Measurements from ENCODE around the gene KCTD11. TPM values are rescaled to one million over a fixed set of nuclear protein-coding genes. Genes with fewer than 3 reads are reported as not detected.
A peak's percentile ranks its signal among the peaks of the same experiment; 100 is the strongest.

KCTD11 gene
- total RNA-seq, 1 experiment from 2014 or later = 11.0 TPM

DNA sequence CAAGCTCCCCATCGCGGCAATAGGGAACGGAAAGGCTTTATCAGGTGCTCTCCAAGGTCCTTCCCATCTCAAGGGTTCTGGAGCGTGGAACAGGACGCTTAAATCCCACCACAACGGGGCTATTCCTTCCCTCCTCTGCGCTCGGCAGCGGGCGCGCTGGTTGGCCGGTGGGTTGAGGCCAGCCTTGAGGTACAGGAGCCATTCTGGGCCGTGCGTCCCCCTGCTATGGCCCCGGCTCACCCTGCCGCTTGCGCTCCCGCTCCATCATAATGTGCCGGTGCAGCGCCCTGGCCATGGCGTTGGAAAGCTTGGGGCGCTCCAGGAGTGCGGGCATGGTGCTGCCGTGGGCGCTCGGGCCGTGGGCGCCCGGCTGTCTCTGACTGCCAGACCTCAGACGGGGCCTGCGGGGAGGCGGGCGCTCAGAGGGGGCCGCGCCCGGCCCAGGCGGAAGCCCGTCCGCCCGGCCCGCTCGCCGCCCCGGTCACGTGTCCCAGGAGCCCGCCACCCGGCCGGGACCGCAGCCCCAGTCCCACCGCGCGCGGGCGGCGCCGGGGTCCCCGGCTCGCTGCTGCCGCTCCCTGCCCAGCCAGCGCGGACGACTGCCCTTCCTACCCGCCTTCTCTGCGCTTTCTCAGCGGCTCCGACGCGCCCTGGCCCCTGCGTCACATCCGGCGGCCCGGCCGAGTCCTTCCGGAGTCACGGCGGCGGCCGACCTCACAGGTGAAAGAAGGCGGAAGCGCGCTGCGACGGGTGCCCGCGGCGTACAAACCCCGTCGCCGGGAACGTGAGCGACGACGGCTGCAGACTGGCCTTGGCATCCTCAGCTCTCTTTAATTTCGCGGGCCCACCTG, 37.0 kb upstream of the KCTD11 start, which contains the start of gene GPS2:
Gene GPS2 (minus strand): TSS at position 642 of the 851 bp plus-strand sequence. CDS start 308 bp downstream, at position 334.
- H3K4me3 ChIP-seq (ENCODE audit: low read depth in 2 of 2, low read length in 2 of 2) = peak within 1 kb of the TSS; percentile 66 to 75
- no peak for DNase-seq (ENCODE audit: low read depth, low spot score)
- TF ChIP-seq REST (IDR thresholded peaks at IDR 0.05; ENCODE audit: insufficient read depth in 1 of 2, low read depth in 2 of 2, low read length in 1 of 2) (peak; percentile 87), POLR2AphosphoS5 (IDR thresholded peaks at IDR 0.05; ENCODE audit: low read depth, low read length) (peak; percentile 74; the same call in 1 of the 2 replicates), CTCF (IDR thresholded peaks at IDR 0.05) (no peak), SIN3A (IDR thresholded peaks at IDR 0.05; ENCODE audit: borderline replicate concordance, insufficient read depth, low read depth, low read length) (peak; percentile 49; the same call in 1 of the 2 replicates), TCF7L2 (IDR thresholded peaks at IDR 0.05; ENCODE audit: low read depth, low read length) (peak; percentile 56; the same call in 1 of the 2 replicates)
- ChIA-PET POLR2A (interaction anchor here (0.5 kb wide), 1 partner anchor 198 kb away, joined by 3 read pairs; no protein-coding TSS in a partner anchor), CTCF (no interaction called here)
- H3K27ac ChIP-seq (ENCODE audit: low read length) = peak within 1 kb of the TSS; percentile 91
- H3K27me3 ChIP-seq (ENCODE audit: control insufficient read depth, insufficient read depth, low read length) = no peaks in the 10 kb centered on the region
- peaks cover 25% of the 10 kb centered on the region for H3K36me3 ChIP-seq (ENCODE audit: control insufficient read depth, insufficient read depth, low read length)
- in situ Hi-C loops (cut with HindIII; ENCODE audit: low pct_unique_long_range_greater_than_20kb, low sequenced_read_pairs) (no loop called here), intact Hi-C loops (cut with micrococcal nuclease; ENCODE audit: unreplicated experiment) (no loop called here)
- BruUV-seq (replicated peaks) = no TSS peak
- no peaks in the 10 kb centered on the region for H3K9me3 ChIP-seq (ENCODE audit: control insufficient read depth, insufficient read depth, low read depth, low read length)
- peaks cover 33% of the 10 kb centered on the region for H3K4me1 ChIP-seq (ENCODE audit: control insufficient read depth, insufficient read depth, low read length)
- ATAC-seq = peak; percentile 87

DNA sequence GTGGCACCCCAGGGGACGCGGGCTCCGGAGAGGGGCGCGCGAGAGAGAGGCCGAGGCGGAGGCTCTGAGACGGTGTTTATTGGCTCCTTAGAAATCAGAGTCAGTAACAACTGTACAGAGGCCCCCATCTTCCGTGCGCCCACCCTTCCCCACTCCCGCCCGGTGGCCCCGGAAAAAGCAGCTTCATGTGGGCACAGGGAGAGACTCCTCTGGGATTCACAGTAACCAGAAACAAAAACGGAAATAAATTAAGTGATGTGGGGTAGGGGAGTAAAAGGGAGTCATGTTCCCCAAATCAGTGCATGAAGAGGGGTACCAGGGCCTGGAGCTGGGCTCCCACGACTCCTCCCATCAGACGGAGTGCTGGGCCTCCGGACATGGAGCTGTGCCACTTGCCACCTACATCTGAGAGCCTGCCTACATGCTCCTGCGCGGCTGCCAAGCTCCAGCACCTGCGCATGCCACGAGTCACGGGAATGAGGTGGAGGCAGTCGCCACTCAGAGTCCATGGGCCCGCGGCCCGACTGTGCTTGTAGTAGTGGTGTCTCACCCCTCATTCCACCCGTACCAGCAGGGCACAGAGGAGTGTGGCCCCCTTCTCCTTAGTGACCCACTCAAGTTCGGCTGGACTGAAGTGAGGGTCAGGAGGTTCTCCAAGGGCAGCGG, 36.3 kb upstream of the KCTD11 start:
- ChIA-PET POLR2A (interaction anchor here (0.5 kb wide), 1 partner anchor 197 kb away, joined by 3 read pairs; no protein-coding TSS in a partner anchor), CTCF (no interaction called here)
- Histone ChIP-seq H3K36me3 (ENCODE audit: control insufficient read depth, insufficient read depth, low read length) (peaks cover 18% of the 10 kb centered on the region), H3K9me3 (ENCODE audit: control insufficient read depth, insufficient read depth, low read depth, low read length) (no peaks in the 10 kb centered on the region), H3K4me1 (ENCODE audit: control insufficient read depth, insufficient read depth, low read length) (peaks cover 26% of the 10 kb centered on the region), H3K27me3 (ENCODE audit: control insufficient read depth, insufficient read depth, low read length) (no peaks in the 10 kb centered on the region), H3K4me3 (ENCODE audit: low read depth in 2 of 2, low read length in 2 of 2) (peak overlapping the region; percentile 66 to 75), H3K27ac (ENCODE audit: low read length) (peak overlapping the region; percentile 91)
- no TSS peak for BruUV-seq (replicated peaks)
- intact Hi-C loops (cut with micrococcal nuclease; ENCODE audit: unreplicated experiment) (no loop called here), in situ Hi-C loops (cut with HindIII; ENCODE audit: low pct_unique_long_range_greater_than_20kb, low sequenced_read_pairs) (no loop called here)
- ATAC-seq (no peak), DNase-seq (ENCODE audit: low read depth, low spot score) (no peak)
- TF ChIP-seq TCF7L2 (IDR thresholded peaks at IDR 0.05; ENCODE audit: low read depth, low read length) (no peak), POLR2AphosphoS5 (IDR thresholded peaks at IDR 0.05; ENCODE audit: low read depth, low read length) (no peak), SIN3A (IDR thresholded peaks at IDR 0.05; ENCODE audit: borderline replicate concordance, insufficient read depth, low read depth, low read length) (no peak)
